ENCODE measurements around the gene PLCG1.

GRCh38 chr20:41150664-41151063 is 13.3 kb downstream of the PLCG1 start:
- no peak for TF ChIP-seq CTCF (IDR thresholded peaks at IDR 0.05)
- TF ChIP-seq POLR2A (IDR thresholded peaks at IDR 0.05) = no peak
